OCI-LY3 (cell line): Measurements from ENCODE around the gene LMCD1.

Source experiments
- EZH2phosphoT487 ChIP-seq: fragments of 200-600 bp; shearing (Covaris generic); IDR thresholded peaks from 2 replicates; pipeline ENCODE4 v1.6.1; 2018; ENCODE audit warnings: antibody characterized with exemption, mixed run types, low read depth
- TF ChIP-seq, protein P1 (sequence below): fragments of 200-600, 300-600 bp; sonication (generic); IDR thresholded peaks from 2 replicates; pipeline ENCODE4 v1.5.1; 2014; ENCODE audit warnings: antibody characterized with exemption, low read length, low read depth

DNA sequence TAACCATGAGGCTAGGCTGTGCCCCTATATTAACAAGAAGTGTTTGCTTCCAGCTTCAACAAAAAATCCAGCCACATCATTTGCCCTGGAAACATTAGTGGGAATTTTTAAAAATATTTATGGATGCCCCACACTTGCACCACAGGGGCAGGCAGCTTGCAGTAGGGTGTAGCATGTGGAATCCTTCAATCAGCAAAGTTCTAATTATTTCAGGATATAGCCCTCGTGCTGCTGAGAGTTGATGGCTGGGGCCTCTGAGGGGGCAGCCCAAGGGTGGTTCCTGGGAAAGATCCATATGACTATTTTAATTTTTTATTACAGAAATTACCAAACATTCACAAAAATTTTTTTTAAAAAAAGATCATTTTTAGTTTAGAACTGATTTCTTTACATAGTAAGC is 35.1 kb upstream of the LMCD1 start:
- TF ChIP-seq, protein P1, sequence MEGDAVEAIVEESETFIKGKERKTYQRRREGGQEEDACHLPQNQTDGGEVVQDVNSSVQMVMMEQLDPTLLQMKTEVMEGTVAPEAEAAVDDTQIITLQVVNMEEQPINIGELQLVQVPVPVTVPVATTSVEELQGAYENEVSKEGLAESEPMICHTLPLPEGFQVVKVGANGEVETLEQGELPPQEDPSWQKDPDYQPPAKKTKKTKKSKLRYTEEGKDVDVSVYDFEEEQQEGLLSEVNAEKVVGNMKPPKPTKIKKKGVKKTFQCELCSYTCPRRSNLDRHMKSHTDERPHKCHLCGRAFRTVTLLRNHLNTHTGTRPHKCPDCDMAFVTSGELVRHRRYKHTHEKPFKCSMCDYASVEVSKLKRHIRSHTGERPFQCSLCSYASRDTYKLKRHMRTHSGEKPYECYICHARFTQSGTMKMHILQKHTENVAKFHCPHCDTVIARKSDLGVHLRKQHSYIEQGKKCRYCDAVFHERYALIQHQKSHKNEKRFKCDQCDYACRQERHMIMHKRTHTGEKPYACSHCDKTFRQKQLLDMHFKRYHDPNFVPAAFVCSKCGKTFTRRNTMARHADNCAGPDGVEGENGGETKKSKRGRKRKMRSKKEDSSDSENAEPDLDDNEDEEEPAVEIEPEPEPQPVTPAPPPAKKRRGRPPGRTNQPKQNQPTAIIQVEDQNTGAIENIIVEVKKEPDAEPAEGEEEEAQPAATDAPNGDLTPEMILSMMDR, result no peak
- no peak for TF ChIP-seq EZH2phosphoT487
